Measurements from ENCODE around the gene REEP1.

The REEP1 gene

GRCh38 chr2:86185517-86186212 is 151.8 kb downstream of the REEP1 start:
- DNase-seq, result no peak

- DNase-seq, result no peak
These were observed 160.8 kb downstream of the REEP1 start for GRCh38 chr2:86176597-86176996.

- no peak for DNase-seq
These were observed 161.6 kb downstream of the REEP1 start for GRCh38 chr2:86175828-86176227.

- DNase-seq, result no peak
These were observed 163.0 kb downstream of the REEP1 start for GRCh38 chr2:86174445-86174844.

- no peak for DNase-seq
These were observed 164.8 kb downstream of the REEP1 start for GRCh38 chr2:86172610-86173009.

- DNase-seq, result no peak
These were observed 166.1 kb downstream of the REEP1 start for GRCh38 chr2:86171295-86171694.

- DNase-seq, result no peak
These were observed 167.0 kb downstream of the REEP1 start for GRCh38 chr2:86170449-86170848.
